ENCODE results near the gene GPX4. TPM values are rescaled to one million over a fixed set of nuclear protein-coding genes. Genes with fewer than 3 reads are reported as not detected.

The GPX4 gene
- total and polyA plus RNA-seq, 2 of the 13 experiments (the other 11 are each of a cell fraction or from before 2014, with no cell fraction given), result 535 to 613 TPM

GRCh38 chr19:1103708-1104310 is at the start of gene GPX4 (continued):
- TF ChIP-seq ZNF782 (CRISPR knock-in tag; IDR thresholded peaks at IDR 0.05; ENCODE audit: borderline replicate concordance), result no peak; the same call in 1 of the 2 replicates
- TF ChIP-seq SP1 (IDR thresholded peaks at IDR 0.05), result no peak
- peak; percentile 97 for TF ChIP-seq SP1 (CRISPR knock-in tag; IDR thresholded peaks at IDR 0.05)
- no peak; the same call in 1 of the 2 replicates for TF ChIP-seq ZNF460 (CRISPR knock-in tag; IDR thresholded peaks at IDR 0.05; ENCODE audit: borderline replicate concordance)
- peak; percentile 96 for TF ChIP-seq TAF1 (CRISPR knock-in tag; IDR thresholded peaks at IDR 0.05)
- peak; percentile 39; the same call in 1 of the 2 replicates for TF ChIP-seq ELF3 (CRISPR knock-in tag; IDR thresholded peaks at IDR 0.05)
- TF ChIP-seq ZNF496 (CRISPR knock-in tag; IDR thresholded peaks at IDR 0.05; ENCODE audit: insufficient replicate concordance), result no peak
- no peak for TF ChIP-seq CHCHD3 (CRISPR knock-in tag; IDR thresholded peaks at IDR 0.05)
- peak; percentile 93 for TF ChIP-seq UBTF (CRISPR knock-in tag; IDR thresholded peaks at IDR 0.05)
- TF ChIP-seq PHF8 (CRISPR knock-in tag; IDR thresholded peaks at IDR 0.05), result peak; percentile 56; the same call in 1 of the 2 replicates
- no peak for TF ChIP-seq ZNF775 (CRISPR knock-in tag; IDR thresholded peaks at IDR 0.05; ENCODE audit: borderline replicate concordance)
- TF ChIP-seq JDP2 (CRISPR knock-in tag; IDR thresholded peaks at IDR 0.05; ENCODE audit: borderline replicate concordance), result no peak
- no peak for TF ChIP-seq SYNCRIP (IDR thresholded peaks at IDR 0.05; ENCODE audit: insufficient read depth, low read depth, low read length)
- no peak for TF ChIP-seq REL (CRISPR knock-in tag; conservative IDR thresholded peaks at IDR 0.05)
- no peak for TF ChIP-seq THYN1 (CRISPR knock-in tag; IDR thresholded peaks at IDR 0.05; ENCODE audit: borderline replicate concordance, low read depth)
- peak; percentile 48; the same call in 1 of the 2 replicates for TF ChIP-seq ZNF614 (CRISPR knock-in tag; IDR thresholded peaks at IDR 0.05; ENCODE audit: borderline replicate concordance)
- TF ChIP-seq ZNF772 (CRISPR knock-in tag; IDR thresholded peaks at IDR 0.05), result peak; percentile 34; the same call in 1 of the 2 replicates
- TF ChIP-seq ZNF558 (CRISPR knock-in tag; IDR thresholded peaks at IDR 0.05; ENCODE audit: borderline replicate concordance), result peak; percentile 45; the same call in 1 of the 2 replicates
- TF ChIP-seq ZNF598 (CRISPR knock-in tag; IDR thresholded peaks at IDR 0.05; ENCODE audit: borderline replicate concordance), result 0 out of 2 replicates have a peak, but pooled peaks have one; percentile 56
- no peak for TF ChIP-seq RCOR2 (CRISPR knock-in tag; IDR thresholded peaks at IDR 0.05)
- TF ChIP-seq KLF6 (CRISPR knock-in tag; IDR thresholded peaks at IDR 0.05), result peak; percentile 79
- TF ChIP-seq ZFP62 (CRISPR knock-in tag; IDR thresholded peaks at IDR 0.05), result no peak
- TF ChIP-seq NONO (IDR thresholded peaks at IDR 0.05), result no peak
- TF ChIP-seq NONO (CRISPR knock-in tag; conservative IDR thresholded peaks at IDR 0.05), result peak; percentile 72
- TF ChIP-seq PCBP1 (IDR thresholded peaks at IDR 0.05; ENCODE audit: borderline replicate concordance, low read depth, low read length), result no peak
- TF ChIP-seq ZNF292 (CRISPR knock-in tag; IDR thresholded peaks at IDR 0.05; ENCODE audit: borderline replicate concordance, low read depth), result no peak
